ENCODE data around the gene FTO. TPM values are rescaled to one million over a fixed set of nuclear protein-coding genes. Genes with fewer than 3 reads are reported as not detected.

FTO gene
- polyA plus RNA-seq, 3 donors = 16.8 to 51.0 (median 37.7) TPM

GRCh38 chr16:53985861-53986260, 281.9 kb downstream of the FTO start:
- Histone ChIP-seq H3K4me2 (replicated peaks; ENCODE audit: extremely low read depth, low read length, poor library complexity, severe bottlenecking) (no peak overlapping the region), H2AFZ (ENCODE audit: insufficient read depth, low read depth, low read length, poor library complexity, severe bottlenecking) (no peak overlapping the region), H3K79me2 (ENCODE audit: insufficient read depth, low read length) (no peaks in the 10 kb centered on the region), H3K27ac (ENCODE audit: low read depth in 1 of 2, low read length in 2 of 2) (no peak overlapping the region), H3K36me3 (replicated peaks in 1 of 2; ENCODE audit: control insufficient read depth in 1 of 2, insufficient read depth in 2 of 2, low read length in 2 of 2) (no peaks in the 10 kb centered on the region), H3K27me3 (ENCODE audit: control insufficient read depth in 2 of 2, insufficient read depth in 2 of 2, low read length in 2 of 2) (no peaks in the 10 kb centered on the region), H3K9ac (ENCODE audit: insufficient read depth, low read length, poor library complexity, severe bottlenecking) (no peak overlapping the region), H3K4me3 (replicated peaks in 1 of 3; ENCODE audit: low read depth in 2 of 3, low read length in 3 of 3) (no peak overlapping the region), H3K4me1 (ENCODE audit: control insufficient read depth in 1 of 2, insufficient read depth in 2 of 2, low read length in 2 of 2) (no peaks in the 10 kb centered on the region), H4K20me1 (ENCODE audit: insufficient read depth, low read length) (no peaks in the 10 kb centered on the region), H3K9me3 (replicated peaks in 1 of 2; ENCODE audit: control insufficient read depth in 1 of 2, insufficient read depth in 1 of 2, low read length in 2 of 2) (no peaks in the 10 kb centered on the region)
- WGBS (ENCODE audit: insufficient coverage) = no CpG with 5 or more reads among the region's 3 CpGs
- Mint-ChIP-seq H3K36me3 (no peaks in the 10 kb centered on the region), H3K9me3 (no peaks in the 10 kb centered on the region), H3K4me3 (no peak overlapping the region), H3K27me3 (ENCODE audit: low read depth in 3 of 3) (no peaks in the 10 kb centered on the region), H3K27ac (no peak overlapping the region), H3K4me1 (no peaks in the 10 kb centered on the region)
- no peak for DNase-seq
- no peak for TF ChIP-seq CTCF (IDR thresholded peaks at IDR 0.05)
- intact Hi-C loops (cut with micrococcal nuclease) = no loop called here

GRCh38 chr16:53986793-53987192, 282.8 kb downstream of the FTO start:
- no peaks in the 10 kb centered on the region for H3K9me3 Mint-ChIP-seq
- H3K9me3 ChIP-seq (replicated peaks in 1 of 2; ENCODE audit: control insufficient read depth in 1 of 2, insufficient read depth in 1 of 2, low read length in 2 of 2) = no peaks in the 10 kb centered on the region
- H3K27ac Mint-ChIP-seq = no peak overlapping the region
- no peaks in the 10 kb centered on the region for H3K4me1 ChIP-seq (ENCODE audit: control insufficient read depth in 1 of 2, insufficient read depth in 2 of 2, low read length in 2 of 2)
- H3K9ac ChIP-seq (ENCODE audit: insufficient read depth, low read length, poor library complexity, severe bottlenecking) = no peak overlapping the region
- TF ChIP-seq CTCF (IDR thresholded peaks at IDR 0.05) = no peak
- H3K4me3 ChIP-seq (replicated peaks in 1 of 3; ENCODE audit: low read depth in 2 of 3, low read length in 3 of 3) = no peak overlapping the region
- H3K27me3 Mint-ChIP-seq (ENCODE audit: low read depth in 3 of 3) = no peaks in the 10 kb centered on the region
- H3K4me1 Mint-ChIP-seq = peaks cover 8% of the 10 kb centered on the region
- H3K36me3 ChIP-seq (replicated peaks in 1 of 2; ENCODE audit: control insufficient read depth in 1 of 2, insufficient read depth in 2 of 2, low read length in 2 of 2) = no peaks in the 10 kb centered on the region
- no peak overlapping the region for H3K4me2 ChIP-seq (replicated peaks; ENCODE audit: extremely low read depth, low read length, poor library complexity, severe bottlenecking)
- DNase-seq = no peak
- H2AFZ ChIP-seq (ENCODE audit: insufficient read depth, low read depth, low read length, poor library complexity, severe bottlenecking) = no peak overlapping the region
- H3K79me2 ChIP-seq (ENCODE audit: insufficient read depth, low read length) = no peaks in the 10 kb centered on the region
- H3K4me3 Mint-ChIP-seq = no peak overlapping the region
- no peaks in the 10 kb centered on the region for H3K36me3 Mint-ChIP-seq
- H4K20me1 ChIP-seq (ENCODE audit: insufficient read depth, low read length) = no peaks in the 10 kb centered on the region
- 100% methylated on average over 1 of the region's 5 CpGs for WGBS (ENCODE audit: insufficient coverage)
- intact Hi-C loops (cut with micrococcal nuclease) = no loop called here
- no peaks in the 10 kb centered on the region for H3K27me3 ChIP-seq (ENCODE audit: control insufficient read depth in 2 of 2, insufficient read depth in 2 of 2, low read length in 2 of 2)
- no peak overlapping the region for H3K27ac ChIP-seq (ENCODE audit: low read depth in 1 of 2, low read length in 2 of 2)

All from CD14-positive monocyte (primary cell).